Activated T-cell treated with anti-CD3 and anti-CD28 coated beads, Interleukin-2, amount 50 U/mL, for 48 hours (primary cell): Measurements from ENCODE around the gene CISD2.
"Not testable (repeated sequence)": the region's sequence is repeated elsewhere in the genome, so short reads cannot be mapped to it uniquely, and the experiment has no call there.

Source experiments
- DNase-seq, 2 experiments: peaks; one replicate each; pipeline ENCODE4 v3.0.0-alpha.2; 2020

The CISD2 gene, protein sequence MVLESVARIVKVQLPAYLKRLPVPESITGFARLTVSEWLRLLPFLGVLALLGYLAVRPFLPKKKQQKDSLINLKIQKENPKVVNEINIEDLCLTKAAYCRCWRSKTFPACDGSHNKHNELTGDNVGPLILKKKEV

GRCh38 chr4:102868781-102869568 lies at the start of gene CISD2:
CISD2 (plus strand) TSS chr4:102868992; CDS start chr4:102869085, 93 bp downstream.
- peak; percentile 93 to 95 for DNase-seq

GRCh38 chr4:102819100-102819499 lies 49.7 kb upstream of the CISD2 start:
- not testable (repeated sequence) for DNase-seq

DNA sequence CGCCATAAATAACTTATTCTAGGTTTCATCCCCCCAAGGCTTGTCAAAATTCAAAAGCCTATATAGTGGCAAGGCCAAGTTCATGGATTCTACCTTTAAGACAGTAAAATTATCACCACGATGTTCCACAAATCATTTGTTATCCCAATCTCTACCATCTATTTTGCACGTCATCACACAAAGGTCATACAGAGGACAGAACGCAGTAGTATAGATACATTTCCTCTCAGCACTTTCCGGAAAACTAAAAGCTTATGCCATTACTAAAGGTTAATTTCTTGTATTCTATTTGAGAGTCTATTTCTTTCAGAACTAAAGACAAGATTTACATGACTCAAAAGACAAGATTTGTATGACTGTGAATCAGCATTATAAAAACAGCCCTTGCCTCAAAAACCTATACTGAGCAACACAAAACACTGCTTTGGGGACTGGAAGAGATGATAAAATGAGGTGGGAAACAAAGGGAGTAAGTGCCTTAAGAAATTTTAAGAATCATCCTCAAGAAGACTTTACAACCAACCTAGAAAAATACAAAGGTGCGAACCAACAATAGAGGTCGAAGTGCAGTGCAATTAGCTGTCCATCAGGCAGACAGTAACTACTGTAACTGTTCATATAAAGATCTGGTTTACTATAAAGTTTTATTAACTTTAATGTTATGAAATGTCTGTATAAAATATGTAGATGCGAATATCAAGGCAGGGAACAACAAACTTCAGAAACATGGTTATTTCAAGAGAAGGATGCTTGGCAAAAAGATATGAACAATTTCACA lies 49.0 kb upstream of the CISD2 start:
- no peak for DNase-seq

DNA sequence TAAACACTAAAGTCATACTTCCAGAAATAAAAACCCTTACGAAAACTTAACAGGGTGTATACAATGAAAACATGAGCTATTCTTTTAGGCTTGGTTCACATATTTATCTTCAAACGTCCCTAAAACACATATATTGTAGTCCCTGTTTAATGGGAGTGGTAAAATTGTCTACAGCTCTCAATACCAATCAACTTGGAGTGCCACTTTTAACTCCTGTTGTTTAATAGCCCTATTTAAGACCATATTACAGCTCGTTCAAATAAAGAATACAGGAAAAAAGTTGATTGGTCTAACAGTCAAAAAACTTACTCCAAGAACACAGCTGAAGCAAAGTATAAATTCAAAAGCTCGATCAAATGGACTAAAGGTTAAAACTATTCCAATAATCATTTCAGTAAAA lies 45.3 kb upstream of the CISD2 start:
- no peak for DNase-seq

- DNase-seq, result no peak
Measured at GRCh38 chr4:102823897-102824296, 44.9 kb upstream of the CISD2 start.

DNA sequence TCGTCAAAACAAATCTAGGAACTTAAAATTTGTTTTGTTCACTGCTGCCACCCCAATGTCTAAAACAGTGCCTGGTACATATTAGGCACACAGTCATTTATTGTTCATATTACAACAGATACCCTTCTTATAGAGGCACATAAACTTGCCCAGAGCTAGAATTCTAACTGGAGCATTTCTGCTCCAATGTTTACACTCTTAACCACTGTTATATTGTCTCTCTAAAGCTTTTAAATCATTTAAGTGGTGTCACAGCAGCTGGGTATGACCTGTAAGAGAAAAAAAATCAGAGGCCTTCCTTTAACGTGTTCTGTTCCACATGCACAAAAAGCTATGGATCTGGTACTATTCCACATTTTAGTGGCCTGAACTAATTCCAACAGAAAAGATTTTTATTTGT lies 44.4 kb upstream of the CISD2 start:
- DNase-seq, result no peak

DNA sequence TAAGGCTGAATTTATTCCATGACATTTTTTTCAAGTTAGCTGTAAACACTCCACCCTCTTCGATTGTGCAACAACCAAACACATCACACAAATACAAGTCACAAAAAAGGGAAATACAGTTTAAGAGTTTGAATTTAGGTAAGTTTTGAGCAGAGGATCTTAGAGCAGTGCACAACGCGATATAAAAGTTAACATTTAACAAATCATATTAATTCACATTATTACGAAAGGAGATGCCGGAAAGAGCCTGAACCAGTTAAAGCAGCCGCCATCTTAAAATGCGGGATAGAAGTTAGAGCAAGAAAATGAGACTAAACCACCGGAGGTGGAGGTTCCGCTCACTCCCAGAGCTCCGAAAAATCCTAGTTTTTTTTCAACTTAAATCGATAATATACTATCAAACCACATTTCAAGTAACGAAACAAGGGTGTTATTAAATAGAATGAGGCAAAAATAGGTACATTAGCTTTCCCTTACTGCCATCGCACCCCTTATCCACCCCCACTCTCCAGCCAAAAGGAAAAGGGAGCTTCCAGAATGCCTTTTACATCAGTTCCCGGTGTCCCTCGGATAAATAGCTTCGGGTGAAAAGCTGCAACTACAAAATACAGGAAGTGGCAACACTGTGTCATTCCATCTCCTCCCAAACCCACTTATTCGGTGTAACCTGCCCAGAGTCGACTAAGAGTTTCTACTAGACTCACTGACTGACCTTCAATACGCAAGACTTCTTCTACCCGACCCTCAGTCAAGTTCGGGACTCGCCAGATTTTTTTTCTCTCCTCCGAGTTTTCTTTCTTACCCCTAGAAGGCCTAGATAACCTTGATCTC lies 43.3 kb upstream of the CISD2 start:
- DNase-seq, result peak; percentile 49 to 55

DNA sequence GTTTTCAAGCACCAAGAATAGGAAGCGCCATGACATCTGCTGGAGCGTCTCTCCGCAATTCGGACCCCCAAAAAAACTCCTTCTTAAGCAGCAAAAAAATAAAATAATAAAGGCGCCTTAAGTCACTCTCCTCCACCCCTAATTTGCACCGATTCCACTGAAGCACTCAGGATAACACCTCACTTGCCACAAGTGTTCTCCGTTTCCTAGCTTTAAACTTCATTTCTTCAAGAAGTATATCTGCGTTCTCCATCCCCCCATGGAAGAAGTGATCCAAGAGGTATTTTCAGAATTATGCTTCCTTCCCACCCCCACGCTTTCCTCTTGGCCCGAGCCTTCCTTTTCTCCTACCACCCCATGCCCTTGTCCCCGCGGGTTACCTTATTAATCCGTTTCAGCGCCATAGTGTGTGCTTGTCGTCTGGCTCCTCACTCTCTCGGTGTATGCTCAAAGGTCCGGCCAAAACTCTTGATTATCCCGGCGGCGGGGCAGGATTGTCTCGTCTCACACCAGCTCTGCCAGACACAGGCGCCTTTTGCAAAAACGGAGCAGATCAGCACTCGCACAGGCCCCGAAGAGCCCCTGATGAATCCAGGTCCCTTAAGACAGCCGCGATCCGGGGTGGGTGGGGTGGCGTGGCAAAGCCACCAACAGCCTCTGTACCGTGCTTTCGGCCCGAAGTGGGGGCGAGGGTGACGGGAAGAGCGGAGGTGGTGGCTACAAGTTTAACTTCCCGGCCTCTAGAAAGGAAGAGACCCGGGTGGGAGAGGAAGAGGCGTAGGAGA lies 42.5 kb upstream of the CISD2 start:
- peak; percentile 82 to 86 for DNase-seq

DNA sequence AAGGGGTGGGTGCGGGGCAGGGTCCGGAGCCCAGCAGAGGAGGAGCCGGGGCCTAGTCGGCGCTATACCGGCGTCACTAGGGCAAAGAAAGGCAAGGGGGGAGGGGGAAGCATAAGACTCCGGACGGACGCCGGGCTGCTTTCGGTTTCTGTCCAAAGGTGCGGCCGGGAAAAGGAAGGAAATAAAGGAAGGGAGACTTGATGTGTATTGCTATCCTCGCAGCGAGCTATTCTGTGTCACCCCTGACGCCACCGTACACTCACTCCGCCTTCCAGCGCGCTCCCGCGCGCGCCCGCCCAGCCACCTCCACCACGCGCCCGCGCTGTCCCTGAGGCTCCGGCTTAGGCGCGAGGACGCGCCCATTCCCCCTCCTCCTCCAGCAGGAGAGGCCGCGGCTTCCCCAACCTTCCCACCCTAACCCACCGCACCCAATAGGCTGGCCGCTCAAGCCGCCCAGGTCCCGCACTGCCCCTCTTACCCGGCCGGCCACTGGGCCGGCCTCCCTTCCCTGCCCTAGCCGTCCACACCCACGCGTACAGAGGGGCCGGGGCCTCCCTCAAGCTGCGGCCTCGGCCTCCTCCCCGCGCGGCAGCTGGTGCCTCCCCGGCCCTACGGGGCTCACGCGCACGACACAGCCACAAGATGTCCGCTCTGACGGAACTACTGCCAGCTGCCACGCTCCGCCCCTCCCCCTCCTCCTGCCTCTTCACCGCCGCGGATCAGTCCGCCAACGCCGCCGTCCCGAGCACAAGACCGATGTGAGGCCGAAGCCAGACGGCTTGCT lies 41.7 kb upstream of the CISD2 start, which contains the start of gene UBE2D3:
TSS of gene UBE2D3 (minus strand) at position 662 of the 784 bp plus-strand sequence. CDS start 1,043 bp downstream, outside the sequence.
- peak; percentile 94 to 97 for DNase-seq

DNA sequence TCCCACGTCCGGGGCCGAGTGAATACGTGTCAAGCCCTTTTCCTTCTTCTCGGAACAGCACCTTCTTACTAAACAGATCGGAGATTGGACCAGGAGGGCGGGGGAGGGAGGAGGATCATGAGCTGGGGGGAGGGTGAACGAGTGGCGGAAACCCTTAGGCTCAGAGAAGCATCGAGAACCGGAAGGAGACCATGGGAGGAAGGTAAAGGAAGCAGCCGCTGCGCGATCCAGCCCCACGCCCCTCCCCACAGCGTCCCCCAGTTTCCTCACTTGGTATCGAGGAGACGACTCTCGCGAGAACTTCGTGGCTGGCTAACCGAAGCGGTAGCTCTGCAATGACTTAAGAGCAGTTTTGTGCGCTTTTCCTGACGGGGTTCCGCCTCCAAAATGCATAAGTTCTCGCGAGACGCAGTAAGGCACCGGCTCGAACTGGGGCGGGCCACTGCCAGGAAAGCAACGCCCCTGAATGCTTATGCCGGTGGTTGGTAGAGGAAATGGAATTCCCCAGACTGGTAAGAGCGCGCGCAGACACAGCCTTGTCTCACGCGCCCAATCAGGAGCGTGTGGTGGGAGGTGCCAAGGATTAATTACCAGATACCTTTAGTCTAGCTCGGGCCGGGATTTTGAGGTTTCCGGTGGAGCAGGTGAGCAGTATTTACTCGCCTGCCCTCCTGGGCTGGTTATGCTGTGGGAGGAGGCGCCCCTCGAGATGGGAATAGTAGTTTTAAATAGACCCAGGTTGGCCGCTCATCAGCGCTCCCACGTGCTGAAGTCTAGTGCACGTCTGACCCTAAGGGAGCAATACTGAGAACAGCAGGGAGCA lies 40.9 kb upstream of the CISD2 start:
- DNase-seq, result peak; percentile 96 to 97

DNA sequence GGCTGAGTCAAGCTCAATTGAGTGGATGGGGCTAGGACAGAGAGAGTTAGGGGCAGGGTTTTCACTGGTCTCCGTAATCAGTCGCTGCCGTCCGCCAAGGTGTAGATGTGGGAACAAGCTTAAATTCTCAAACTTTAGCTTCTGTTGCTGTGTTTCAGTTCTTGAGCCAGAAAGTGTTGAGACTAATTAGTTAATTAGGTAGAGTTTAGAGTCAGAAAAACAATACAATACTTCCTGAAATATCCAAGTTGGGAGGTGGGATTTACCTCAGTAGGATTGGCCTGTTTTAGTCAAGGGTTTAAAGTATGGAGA lies 40.3 kb upstream of the CISD2 start:
- DNase-seq, result no peak

- no peak for DNase-seq
Measured at GRCh38 chr4:102829803-102830202, 39.0 kb upstream of the CISD2 start.

- no peak for DNase-seq
Measured at GRCh38 chr4:102832105-102832504, 36.7 kb upstream of the CISD2 start.

DNA sequence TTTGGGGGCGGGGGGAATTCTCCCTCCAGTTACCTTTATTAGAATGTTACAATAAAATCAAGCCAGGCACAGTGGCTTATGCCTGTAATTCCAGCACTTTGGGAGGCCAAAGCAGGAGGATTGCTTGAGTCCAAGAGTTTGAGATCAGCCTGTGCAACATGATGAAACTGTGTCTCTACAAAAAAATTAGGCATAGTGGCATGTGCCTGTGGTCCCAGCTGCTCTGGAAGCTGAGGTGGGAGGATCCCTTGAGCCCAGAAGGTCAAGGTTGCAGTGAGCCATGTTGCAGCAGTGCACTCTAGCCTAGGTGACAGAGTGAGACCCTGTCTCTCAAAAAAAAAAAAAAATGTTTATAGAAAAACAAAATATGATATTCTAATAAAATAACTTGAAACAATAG lies 36.1 kb upstream of the CISD2 start:
- DNase-seq, result no peak

DNA sequence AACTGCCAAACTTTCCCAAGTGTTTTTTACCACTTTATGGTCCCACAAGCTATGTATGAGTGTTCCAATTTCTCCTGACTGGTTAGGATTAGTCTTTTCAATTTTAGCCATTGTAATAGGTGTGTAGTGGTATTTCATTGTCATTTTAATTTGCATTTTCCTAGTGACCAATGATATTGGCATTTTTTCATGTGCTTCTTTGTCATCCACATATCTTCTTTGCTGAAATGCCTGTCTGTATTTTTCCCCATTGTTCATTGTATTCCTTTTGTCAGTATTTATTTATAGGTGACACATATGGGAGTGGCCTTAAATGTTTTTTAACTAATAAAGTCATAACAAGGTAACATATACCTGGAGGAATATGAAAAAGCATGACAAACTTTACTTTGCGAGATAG lies 32.2 kb upstream of the CISD2 start:
- no peak for DNase-seq

DNA sequence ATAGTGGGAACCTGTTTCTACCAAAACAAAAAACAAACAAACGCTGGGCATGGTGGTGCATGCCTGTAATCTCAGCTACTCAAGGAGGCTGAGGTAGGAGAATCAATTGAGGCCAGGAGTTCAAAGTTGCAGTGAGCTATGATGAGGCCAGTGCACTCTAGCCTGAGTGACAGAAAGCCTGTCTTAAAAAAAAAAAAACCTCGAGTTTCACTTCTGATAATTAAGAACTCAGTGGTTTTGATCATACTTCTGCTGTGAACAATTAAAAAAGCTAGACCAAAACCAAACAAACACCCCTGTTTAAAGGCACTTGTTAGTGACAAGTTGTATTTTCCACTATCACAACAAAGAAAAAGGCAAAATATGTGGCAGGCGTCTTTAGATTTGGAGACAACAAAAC lies 26.4 kb upstream of the CISD2 start:
- DNase-seq, result no peak

DNA sequence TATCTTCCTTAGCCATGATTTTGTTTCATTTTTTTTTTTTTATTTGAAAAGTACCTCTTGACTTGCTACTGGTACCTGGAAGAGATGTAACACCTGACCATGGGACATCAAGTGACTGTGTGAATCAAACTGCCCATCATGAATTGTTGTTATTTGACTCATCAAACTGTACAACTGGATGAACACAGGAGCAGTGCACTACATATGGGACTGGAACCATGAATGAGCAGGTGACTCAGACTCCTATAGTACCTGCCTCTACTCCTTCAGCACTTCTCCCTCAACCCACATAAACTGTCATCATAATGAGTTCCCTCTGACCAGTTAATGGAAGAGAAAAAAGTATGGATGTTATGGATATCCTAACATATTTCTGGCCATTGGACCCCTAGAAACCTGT lies 25.5 kb upstream of the CISD2 start:
- DNase-seq, result no peak

- no peak for DNase-seq
Measured at GRCh38 chr4:102843938-102844337, 24.9 kb upstream of the CISD2 start.

GRCh38 chr4:102847687-102848086 lies 21.1 kb upstream of the CISD2 start:
- DNase-seq, result no peak

DNA sequence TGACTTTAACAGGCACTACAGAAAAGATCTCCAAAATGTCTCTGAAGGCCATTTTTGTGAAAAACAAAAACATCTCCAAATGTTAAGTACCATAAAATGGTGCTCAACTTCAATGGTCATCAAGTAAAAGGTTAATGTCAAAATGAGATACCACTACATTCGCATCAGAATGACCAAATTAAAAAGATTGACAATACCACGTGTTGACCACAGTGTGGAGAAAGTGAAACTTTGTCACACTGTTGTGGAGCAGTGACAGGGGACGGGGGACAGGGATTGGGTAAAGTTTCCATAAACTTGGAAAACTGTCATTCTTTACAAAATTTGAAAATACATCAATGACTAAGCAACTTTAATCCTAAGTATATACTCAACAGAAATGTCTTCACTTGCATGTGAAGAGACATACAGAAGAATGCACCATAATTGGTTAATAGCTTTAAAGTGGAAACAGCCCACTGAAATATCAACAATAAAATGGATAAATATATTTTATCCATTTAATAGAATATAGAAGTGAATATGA lies 19.1 kb upstream of the CISD2 start:
- no peak for DNase-seq
